CD4-positive, alpha-beta T cell treated with Interleukin-15 for 1 hour (primary cell): Measurements from ENCODE around the gene RARB.

Source experiments
- DNase-seq: peaks from one replicate; pipeline ENCODE4 v3.0.0-alpha.2; 2020

The RARB gene

GRCh38 chr3:25582242-25582641, 154.2 kb downstream of the RARB start:
- DNase-seq: no peak

DNA sequence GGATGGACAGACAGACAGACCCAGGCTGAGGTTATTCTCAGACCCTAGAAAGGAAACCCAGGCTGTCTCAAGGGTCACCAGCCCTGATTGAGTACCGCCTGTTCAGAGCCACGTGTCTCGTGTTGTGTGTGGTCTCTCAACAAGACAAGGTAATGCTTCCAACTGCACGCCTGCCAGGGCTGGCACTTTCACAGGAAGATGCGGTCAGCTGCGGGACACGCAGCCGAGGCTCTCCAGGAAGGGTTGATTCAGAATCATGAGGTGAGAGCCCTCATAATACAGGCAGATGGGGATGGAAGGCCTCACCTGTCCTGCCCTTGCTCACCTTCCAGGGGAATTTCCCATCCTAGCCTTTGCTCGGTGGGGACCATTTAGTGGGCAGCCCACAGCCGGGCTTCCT, 155.3 kb downstream of the RARB start:
- no peak for DNase-seq

GRCh38 chr3:25584011-25584789, 156.1 kb downstream of the RARB start:
- DNase-seq: no peak

- no peak for DNase-seq
Measured at GRCh38 chr3:25585361-25586166, 157.5 kb downstream of the RARB start.

DNA sequence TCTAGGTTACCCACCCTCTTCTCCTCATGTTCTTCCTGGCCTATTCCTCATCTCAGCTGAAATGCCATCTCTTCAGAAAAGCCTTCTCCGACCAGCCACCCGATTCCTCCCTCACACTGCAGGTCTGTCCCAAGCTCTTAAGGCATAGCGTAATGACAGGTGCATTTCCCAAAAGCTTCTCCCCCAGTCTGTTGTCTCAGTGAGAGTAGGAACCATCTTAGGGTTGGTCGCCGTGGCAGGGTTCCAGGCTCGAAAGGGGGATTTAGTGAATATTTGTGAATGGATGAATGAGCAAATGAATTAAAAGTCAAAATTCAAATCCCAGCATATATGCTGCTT, 158.1 kb downstream of the RARB start:
- DNase-seq: no peak

DNA sequence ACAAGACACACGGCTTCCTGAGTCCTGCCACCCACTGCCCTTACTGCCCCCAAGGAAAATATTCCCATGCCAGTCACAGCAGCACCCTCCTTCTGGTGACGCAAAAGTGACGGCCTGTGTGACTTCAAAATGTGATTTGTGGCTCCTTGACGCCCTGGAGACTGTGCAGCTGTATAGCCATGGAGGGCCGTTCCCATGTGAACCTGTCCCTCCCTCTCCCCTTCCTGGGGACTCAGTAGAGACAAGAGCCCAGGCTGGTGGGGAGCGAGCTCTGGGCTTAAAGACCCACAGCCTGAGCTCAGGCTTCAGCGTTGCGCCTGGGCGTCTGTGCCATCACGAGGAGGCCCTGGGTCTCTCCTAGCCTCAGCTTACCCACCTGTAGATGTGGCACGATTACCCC, 158.5 kb downstream of the RARB start:
- DNase-seq: no peak

DNA sequence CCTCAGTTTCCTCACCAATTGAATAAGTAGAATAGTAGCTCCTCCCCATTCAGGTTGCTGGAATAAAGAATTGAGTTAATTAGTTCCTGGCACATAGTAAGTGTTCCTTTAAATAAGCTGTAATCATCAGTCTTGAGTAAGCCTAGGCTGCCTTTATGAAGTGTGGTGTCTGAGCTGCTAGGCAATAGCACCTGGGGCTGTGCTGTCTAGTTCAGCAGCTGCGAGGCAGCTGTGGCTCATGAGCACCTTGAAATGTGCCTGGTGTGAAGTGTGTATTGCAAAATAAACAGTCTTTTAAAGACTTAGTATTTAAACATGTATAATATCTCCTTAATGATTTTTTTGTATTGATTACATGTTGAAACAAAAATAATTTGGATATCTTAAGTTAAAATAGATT, 159.0 kb downstream of the RARB start:
- DNase-seq: no peak

GRCh38 chr3:25587526-25587925, 159.5 kb downstream of the RARB start:
- DNase-seq: no peak

GRCh38 chr3:25587975-25588374, 159.9 kb downstream of the RARB start:
- DNase-seq: no peak

GRCh38 chr3:25588441-25589103, 160.5 kb downstream of the RARB start:
- no peak for DNase-seq

DNA sequence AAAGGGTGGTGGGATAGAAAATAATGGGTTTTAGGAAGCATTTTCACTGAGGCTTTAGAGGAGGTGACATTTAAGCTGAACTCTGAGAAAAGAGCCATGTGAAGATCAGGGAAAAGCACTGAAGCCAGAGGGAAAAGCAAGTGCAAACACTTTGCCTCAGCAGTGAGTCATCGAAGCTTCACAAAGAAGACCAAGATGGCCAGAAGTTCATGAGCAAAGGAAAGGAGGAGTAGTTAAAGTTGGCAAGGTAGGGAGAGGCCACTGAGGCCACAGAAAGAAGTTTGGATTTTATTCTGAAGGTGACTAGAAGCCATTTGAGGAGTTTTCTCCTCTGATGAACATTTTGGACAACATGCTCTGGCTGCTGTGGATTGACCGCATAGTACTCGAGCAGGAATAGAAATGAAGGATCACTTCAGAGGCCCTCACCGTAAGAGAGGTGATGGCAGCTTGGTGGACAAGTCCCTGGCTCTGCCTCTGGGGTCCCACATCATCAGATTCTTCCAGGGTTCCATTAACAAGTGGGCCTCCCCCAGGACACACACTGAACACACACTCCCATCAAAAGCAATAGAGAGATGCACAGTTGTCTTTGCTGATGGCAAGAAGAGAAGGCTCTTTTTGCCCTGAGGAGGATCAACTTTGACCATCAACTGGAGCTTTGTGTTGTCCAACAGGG, 161.2 kb downstream of the RARB start:
- DNase-seq: no peak

DNA sequence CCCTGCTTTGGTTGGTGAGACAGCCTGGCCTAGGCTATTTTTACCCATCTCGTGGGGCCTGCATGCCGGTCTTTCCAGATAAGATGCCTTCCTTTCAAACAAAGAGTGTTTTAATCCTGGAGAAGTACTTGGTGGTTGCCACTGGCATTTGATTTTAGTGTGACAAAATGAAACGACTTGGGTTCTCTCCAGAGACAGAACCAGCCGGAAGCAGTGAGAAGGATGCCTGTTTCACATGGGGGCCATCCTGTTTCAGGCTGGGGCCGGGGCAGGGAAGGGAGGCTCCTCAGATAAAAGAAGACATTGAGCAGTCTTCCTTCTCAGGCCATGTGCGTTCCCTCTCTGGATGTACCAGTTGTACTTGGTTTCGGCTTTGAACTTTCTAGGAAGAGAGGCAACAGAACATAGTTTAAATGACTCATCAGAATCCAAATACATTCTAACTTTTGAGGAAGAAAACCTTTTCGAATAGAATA, 161.8 kb downstream of the RARB start:
- DNase-seq: no peak

GRCh38 chr3:25592510-25592968, 164.5 kb downstream of the RARB start:
- no peak for DNase-seq

DNA sequence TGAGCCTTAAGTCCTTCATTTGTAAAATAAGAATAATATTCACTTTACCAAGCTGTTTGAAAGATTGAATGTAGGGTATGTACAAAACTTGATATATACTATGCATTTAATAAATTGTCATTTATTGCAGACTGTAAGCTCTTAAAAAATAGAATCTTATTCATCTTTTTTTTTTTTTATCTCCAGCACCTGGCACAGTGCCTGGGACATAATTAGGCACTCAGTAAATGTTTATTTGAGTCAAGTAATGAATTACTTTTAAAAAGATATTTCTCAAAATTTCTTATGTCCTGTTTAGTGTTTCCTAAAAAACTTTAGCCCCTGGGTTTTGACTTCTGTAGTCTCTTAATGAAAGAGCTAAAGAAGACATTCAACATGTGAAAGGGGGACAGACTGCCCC, 164.9 kb downstream of the RARB start:
- no peak for DNase-seq

- DNase-seq: no peak
Measured at GRCh38 chr3:25594007-25594502, 166.0 kb downstream of the RARB start.

DNA sequence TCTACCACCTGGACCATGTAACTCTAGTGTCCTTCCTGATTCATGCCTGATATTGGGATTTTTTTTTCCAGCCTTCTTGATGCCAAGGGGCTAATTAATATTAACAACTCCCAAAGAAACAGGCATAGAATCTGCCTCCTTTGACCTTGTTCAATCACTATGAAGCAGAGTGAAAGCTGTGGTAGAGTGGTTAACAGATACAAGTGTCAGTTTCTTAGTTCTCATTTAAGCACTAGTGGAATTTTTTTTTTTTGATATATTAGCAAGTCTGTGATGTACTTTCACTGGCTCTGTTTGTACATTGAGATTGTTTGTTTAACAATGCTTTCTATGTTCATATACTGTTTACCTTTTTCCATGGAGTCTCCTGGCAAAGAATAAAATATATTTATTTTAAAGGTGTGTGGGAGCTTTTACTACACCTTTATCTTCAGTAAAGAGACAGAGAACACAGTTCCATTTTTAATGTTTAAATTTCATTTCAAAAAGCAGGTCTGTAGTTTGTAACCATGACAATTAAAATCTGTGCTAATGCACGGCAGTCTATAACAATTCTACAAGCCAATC, 169.6 kb downstream of the RARB start:
- DNase-seq: no peak

DNA sequence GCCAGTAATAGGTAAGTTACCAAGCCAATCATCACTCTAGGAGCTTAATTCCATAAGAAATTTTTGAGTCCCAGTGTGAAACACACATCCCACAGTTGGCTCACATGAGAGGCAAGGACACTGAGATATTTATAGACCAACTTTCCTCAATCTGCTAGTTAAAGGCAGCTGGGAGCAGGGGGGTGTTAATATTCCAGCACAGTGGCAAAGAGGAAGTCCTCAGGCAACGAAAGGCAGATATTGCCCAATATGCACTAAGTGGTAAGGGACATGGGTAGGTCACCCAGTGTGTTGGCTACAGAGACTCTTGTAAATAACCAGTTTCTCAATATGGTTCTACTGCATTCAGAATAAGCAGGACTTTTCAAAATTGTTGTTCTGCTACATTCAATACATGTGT, 175.6 kb downstream of the RARB start:
- DNase-seq: peak; percentile 32

DNA sequence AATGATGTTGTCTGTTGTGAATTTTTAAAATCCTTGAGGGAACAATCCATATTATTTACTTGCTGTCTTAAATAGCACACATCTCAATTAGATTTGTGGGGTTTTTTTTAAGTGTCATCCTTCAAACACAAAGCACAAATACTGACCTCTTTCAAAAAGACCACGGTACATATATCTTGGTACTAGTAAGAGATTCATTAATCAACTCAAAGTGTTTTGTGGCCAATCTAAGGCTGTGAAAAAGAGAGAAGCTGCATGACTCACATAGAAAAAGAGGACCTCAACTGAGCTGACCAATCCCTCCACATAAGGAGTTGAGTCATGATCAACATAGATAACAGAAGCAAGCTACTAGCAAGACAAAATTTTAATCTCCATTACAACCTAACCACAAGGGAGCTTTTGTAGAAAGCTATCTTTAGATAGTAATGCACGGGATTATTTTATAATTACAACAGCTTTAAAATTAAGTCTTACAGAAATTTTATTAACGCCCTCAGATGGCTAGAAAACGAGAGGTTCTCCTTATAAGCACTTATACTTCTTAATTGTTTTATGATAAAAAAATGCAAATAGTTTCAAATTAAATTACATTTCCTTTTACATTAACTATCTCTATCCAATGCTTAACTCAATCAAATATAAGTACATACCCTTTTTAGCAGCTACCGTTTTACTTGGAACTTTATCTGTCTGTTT, 176.2 kb downstream of the RARB start:
- no peak for DNase-seq

DNA sequence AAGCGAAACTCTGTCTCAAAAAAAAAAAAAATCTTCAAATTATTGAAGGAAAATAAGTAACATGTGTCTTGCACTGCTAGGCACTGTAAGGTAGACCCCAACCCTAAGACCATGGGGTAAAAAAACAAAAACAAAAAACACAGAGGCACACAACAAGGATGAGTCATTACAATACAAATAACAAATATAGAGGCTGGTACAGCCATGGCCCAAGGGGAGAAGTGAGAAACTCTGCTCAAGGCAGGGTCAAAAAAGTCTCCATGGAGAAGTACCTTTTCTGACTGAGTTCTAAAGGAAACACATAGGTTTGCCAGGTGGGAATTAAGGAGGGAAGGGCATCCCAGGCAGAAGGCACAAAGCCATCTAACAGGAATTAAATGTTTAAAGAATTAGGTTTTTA, 182.1 kb downstream of the RARB start:
- no peak for DNase-seq

GRCh38 chr3:25610779-25611178, 182.7 kb downstream of the RARB start:
- DNase-seq: no peak

GRCh38 chr3:25611193-25611592, 183.1 kb downstream of the RARB start:
- DNase-seq: no peak

- no peak for DNase-seq
Measured at GRCh38 chr3:25618028-25618427, 190.0 kb downstream of the RARB start.
